Lung (tissue), 12 donors: Measurements from ENCODE around the gene SERPIND1. TPM values are rescaled to one million over a fixed set of nuclear protein-coding genes. Genes with fewer than 3 reads are reported as not detected.
A peak's percentile ranks its signal among the peaks of the same experiment; 100 is the strongest.

Source experiments
- ATAC-seq: fragments of 200-7000 bp; cut with Tn5 transposase; one replicate; pipeline ENCODE4 v1.9.1; 2020; ENCODE audit warnings: moderate number of reproducible peaks; ENCODE audit not compliant: insufficient read depth, low FRiP score
- DNase-seq, 3 donors: peaks; one replicate each; pipeline ENCODE4 v3.0.0-alpha.2; 2013 to 2017
- H3K27ac ChIP-seq, 2 donors: one replicate each; pipeline ENCODE4 v1.5.1; 2013; ENCODE audit warnings: mild to moderate bottlenecking in 2 of 2, moderate library complexity in 2 of 2, control low read depth in 1 of 2, inconsistent platforms in 1 of 2, low read depth in 1 of 2, low read length in 1 of 2
- H3K27me3 ChIP-seq, 3 donors: one replicate each; pipeline ENCODE4 v1.5.1; 2013; ENCODE audit warnings: low read length in 2 of 3; ENCODE audit not compliant: control insufficient read depth in 3 of 3, insufficient read depth in 3 of 3
- H3K36me3 ChIP-seq, 4 donors: one replicate each; pipeline ENCODE4 v1.5.1; 2013; ENCODE audit warnings: low read length in 4 of 4, mild to moderate bottlenecking in 1 of 4, moderate library complexity in 1 of 4; ENCODE audit not compliant: control insufficient read depth in 4 of 4, insufficient read depth in 4 of 4
- H3K4me1 ChIP-seq, 5 donors: one replicate each; pipeline ENCODE4 v1.5.1; 2013; ENCODE audit warnings: low read length in 5 of 5, mild to moderate bottlenecking in 2 of 5, moderate library complexity in 1 of 5; ENCODE audit not compliant: control insufficient read depth in 5 of 5, insufficient read depth in 5 of 5
- H3K4me3 ChIP-seq: one replicate; pipeline ENCODE4 v1.5.1; 2013; ENCODE audit warnings: mild to moderate bottlenecking, control low read depth, moderate library complexity
- H3K9ac ChIP-seq, 2 donors: one replicate each; pipeline ENCODE4 v1.5.1; 2013; ENCODE audit warnings: low read length in 2 of 2, control low read depth in 1 of 2; ENCODE audit not compliant: insufficient read depth in 1 of 2
- H3K9me3 ChIP-seq, 4 donors: one replicate each; pipeline ENCODE4 v1.5.1; 2013; ENCODE audit warnings: low read length in 3 of 4, mild to moderate bottlenecking in 1 of 4, moderate library complexity in 1 of 4; ENCODE audit not compliant: control insufficient read depth in 4 of 4, insufficient read depth in 3 of 4
- WGBS, 2 donors: extraction: QIAGEN DNeasy Blood & Tissue Kit; methylation state at CpG; one replicate each; pipeline ENCODE4 v1.1.7; 2013; 5-methylcytosine and 5-hydroxymethylcytosine counted together
- polyA plus RNA-seq, 2 donors: library from polyadenylated mRNA; stranded (reverse); fragments of 200-250 nt; gene quantifications; one replicate each; pipeline ENCODE4 v1.2.1, GENCODE V29; 2013
- total RNA-seq, 2 donors: library from RNA; depleted of rRNA in 1 of 2; stranded (reverse); fragments of >200 nt in 1 of 2; gene quantifications; one replicate each; pipeline ENCODE4 v1.2.1, GENCODE V29; 2014 to 2021
- TF ChIP-seq, protein P1 (sequence below): IDR thresholded peaks from 2 replicates; pipeline ENCODE4 v1.5.1; 2012; ENCODE audit warnings: mild to moderate bottlenecking; ENCODE audit errors: control extremely low read depth, extremely low read depth
- donor health status: control.
- donor health status: control.
- donor health status: Bipolar disorder and iron deficiency.
- donor health status: healthy.
- donor health status: DM: yes; HTN: yes; CAD: no.

Gene SERPIND1
- total and polyA plus RNA-seq, 4 donors = 0.02 to 2.0 (median 0.75) TPM

- TF ChIP-seq, protein P1, sequence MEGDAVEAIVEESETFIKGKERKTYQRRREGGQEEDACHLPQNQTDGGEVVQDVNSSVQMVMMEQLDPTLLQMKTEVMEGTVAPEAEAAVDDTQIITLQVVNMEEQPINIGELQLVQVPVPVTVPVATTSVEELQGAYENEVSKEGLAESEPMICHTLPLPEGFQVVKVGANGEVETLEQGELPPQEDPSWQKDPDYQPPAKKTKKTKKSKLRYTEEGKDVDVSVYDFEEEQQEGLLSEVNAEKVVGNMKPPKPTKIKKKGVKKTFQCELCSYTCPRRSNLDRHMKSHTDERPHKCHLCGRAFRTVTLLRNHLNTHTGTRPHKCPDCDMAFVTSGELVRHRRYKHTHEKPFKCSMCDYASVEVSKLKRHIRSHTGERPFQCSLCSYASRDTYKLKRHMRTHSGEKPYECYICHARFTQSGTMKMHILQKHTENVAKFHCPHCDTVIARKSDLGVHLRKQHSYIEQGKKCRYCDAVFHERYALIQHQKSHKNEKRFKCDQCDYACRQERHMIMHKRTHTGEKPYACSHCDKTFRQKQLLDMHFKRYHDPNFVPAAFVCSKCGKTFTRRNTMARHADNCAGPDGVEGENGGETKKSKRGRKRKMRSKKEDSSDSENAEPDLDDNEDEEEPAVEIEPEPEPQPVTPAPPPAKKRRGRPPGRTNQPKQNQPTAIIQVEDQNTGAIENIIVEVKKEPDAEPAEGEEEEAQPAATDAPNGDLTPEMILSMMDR = no peak
- no peak for ATAC-seq
- H3K27me3 ChIP-seq = no peaks in the 10 kb centered on the region
- H3K9me3 ChIP-seq = no peaks in the 10 kb centered on the region
- WGBS, 2 donors = 89 to 94% methylated on average over 4 of the region's 4 CpGs
- H3K27ac ChIP-seq = no peak overlapping the region
- H3K4me1 ChIP-seq = peaks cover 0 to 2% (median 0%) of the 10 kb centered on the region in 5 donors
- no peak overlapping the region for H3K9ac ChIP-seq
- DNase-seq = no peak
- no peak overlapping the region for H3K4me3 ChIP-seq
- peaks cover 0 to 29% (median 0%) of the 10 kb centered on the region in 4 donors for H3K36me3 ChIP-seq
Observed at GRCh38 chr22:20787746-20788626, 14.1 kb downstream of the SERPIND1 start.

GRCh38 chr22:20788627-20789344 lies 14.9 kb downstream of the SERPIND1 start:
- TF ChIP-seq, protein P1 = no peak
- WGBS, 2 donors = 94 to 96% methylated on average over 5 of the region's 5 CpGs
- Histone ChIP-seq H3K27me3 (no peaks in the 10 kb centered on the region), H3K9me3 (no peaks in the 10 kb centered on the region), H3K4me1 (peaks cover 0 to 2% (median 0%) of the 10 kb centered on the region in 5 donors), H3K4me3 (no peak overlapping the region), H3K36me3 (peaks cover 0 to 29% (median 0%) of the 10 kb centered on the region in 4 donors), H3K9ac (no peak overlapping the region), H3K27ac (peak overlapping the region in 1 of 2 donors; percentile 27)
- no peak for DNase-seq
- no peak for ATAC-seq

DNA sequence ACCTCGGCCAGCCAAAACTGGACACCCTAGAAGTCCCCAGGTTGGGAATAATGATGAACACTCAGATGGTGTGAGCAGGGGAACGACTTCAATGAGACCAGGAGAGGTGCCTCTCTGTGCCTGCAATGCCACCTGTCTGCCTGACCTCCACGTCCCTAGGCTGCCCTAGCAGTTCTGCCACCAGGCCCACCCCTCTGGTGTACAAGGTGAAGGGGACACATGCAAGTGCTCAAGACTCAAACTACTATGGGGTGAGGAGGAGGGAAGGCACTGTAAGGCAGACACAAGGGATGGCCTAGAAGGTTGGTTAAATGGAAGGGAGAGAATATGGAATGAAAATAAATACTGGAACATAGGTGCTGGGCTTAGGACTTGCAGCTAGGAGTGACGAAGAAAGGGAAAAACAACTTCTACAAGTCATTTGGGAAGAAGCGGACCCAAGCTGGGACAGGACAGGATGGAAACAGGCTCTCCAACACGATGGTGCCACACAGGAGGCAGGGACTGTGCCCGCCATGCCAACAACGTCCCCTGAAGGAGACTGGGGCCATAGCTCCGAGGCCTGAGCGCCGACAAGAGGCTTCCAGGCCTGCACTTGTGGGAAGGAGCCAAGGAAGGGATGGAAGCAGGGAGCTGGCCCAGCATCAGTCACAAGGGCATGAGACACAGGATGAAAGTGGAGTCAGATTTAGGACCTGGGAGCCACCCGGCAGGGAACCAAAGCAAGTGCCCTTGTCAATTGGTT lies 18.5 kb downstream of the SERPIND1 start:
- Histone ChIP-seq H3K36me3 (peaks cover 0 to 42% (median 3%) of the 10 kb centered on the region in 4 donors), H3K27ac (no peak overlapping the region)

More for the DNA sequence above, 18.5 kb downstream of the SERPIND1 start:
- no peaks in the 10 kb centered on the region for H3K4me1 ChIP-seq
- WGBS, 2 donors = 96 to 97% methylated on average over 12 of the region's 12 CpGs
- H3K9me3 ChIP-seq = no peaks in the 10 kb centered on the region
- no peak overlapping the region for H3K9ac ChIP-seq
- ATAC-seq (no peak), DNase-seq (no peak)
- no peaks in the 10 kb centered on the region for H3K27me3 ChIP-seq
- H3K4me3 ChIP-seq = no peak overlapping the region
- TF ChIP-seq, protein P1 = no peak
